GM21423 (cell line): ENCODE data around the gene SPATA12.

Experiments
- ATAC-seq: cut with Tn5 transposase; IDR thresholded peaks from one replicate; pipeline ENCODE4 v1.9.1; 2021; ENCODE audit warnings: mild to moderate bottlenecking, moderate library complexity; ENCODE audit not compliant: unreplicated experiment

Gene SPATA12, protein sequence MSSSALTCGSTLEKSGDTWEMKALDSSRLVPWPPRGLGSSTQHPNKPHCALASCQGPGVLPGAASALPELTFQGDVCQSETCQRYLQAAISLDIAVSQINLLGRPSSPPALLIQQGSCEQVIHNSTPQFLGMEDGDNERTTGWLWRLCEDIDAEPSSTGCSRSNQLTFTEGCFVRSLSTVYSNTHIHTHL

DNA sequence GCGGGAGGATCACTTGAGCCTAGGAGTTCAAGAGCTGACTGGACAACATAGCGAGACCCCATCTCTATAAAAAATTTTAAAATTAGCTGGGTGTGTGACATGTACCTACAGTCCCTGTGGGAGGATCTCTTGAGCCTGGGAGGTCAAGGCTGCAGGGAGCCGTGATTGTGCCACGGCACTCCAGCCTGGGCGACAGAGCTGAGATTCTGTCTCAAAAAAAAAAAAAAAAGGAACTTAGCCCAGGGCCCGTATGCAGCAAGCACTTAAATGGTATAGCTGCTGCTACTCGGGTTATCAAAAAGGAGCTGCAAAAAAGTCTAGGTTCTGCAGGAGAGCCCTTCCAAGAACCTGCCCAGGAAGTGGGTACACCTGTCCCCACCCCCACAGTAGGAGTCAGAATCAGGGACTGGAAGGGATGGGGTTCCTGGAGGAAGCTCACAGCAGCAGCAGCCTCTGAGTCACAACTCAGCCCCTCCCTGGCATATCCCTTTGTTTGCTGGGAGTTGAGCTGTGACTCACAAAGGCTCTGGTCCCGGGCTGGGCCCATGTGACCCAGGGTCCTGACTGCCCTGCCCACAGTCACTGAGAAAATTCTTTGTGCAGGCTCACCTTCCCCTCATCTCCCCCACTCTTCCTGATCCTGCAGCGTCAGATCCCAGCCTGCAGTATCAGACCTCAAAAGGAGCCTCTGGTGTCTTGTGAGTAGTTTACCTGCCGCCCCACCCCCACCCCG lies at the start of gene SPATA12:
TSS of gene SPATA12 (plus strand) at position 576 of the 733 bp plus-strand sequence. CDS start 13,031 bp downstream, outside the sequence.
- no peak for ATAC-seq

DNA sequence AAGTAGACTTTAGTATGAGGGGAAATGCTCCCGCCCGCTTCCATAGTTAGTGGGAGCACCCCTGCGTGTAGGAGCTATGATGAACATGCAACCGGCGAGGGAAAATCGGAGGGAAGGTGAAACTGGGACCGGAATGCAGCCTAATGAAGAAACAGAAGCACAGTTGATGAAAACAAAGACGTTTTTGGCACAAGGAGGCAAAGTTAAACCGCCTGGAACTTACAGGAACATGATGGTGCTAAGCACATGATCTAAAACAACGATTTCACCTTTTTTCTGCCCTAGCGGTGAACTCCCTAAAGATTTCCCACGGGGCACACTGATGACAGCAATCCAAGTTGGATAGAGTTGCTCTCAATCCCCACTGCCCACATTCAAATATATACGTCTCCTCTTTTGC lies 49.4 kb upstream of the SPATA12 start:
- ATAC-seq = no peak

DNA sequence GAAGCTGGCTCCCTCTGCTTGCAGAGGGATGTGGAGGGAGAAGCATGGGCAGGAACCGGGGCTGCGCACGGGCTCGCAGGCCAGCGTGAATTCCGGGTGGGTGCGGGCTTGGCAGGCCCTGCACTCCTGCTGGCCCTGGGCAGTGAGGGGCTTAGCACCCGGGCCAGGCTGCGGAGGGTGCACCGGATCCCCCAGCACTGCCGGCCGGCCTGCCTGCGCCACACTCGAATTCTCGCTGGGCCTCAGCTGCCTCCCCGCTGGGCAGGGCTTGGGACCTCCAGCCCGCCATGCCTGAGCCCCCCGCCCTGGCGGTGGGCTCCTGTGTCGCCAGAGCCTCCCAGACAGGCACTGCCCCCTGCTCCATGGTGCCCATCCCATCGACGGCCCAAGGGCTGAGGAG lies 47.6 kb upstream of the SPATA12 start:
- no peak for ATAC-seq

DNA sequence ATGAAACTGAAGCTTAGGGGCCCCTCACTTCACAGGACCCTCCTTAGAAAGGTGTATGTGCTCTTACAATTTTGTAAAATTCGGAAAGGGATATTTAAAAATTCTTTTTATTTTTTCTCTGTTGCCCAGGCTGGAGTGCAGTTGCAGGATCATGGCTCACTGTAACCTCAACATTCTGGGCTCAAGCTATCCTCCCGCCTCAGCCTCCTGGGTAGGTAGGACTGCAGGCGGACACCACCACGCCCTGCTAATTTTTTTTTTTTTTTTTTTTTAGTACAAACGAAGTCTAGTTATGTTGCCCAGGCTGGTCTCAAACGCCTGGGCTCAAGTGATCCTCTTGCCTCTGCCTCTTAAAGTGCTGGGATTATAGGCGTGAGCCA lies 45.1 kb upstream of the SPATA12 start:
- ATAC-seq = no peak

DNA sequence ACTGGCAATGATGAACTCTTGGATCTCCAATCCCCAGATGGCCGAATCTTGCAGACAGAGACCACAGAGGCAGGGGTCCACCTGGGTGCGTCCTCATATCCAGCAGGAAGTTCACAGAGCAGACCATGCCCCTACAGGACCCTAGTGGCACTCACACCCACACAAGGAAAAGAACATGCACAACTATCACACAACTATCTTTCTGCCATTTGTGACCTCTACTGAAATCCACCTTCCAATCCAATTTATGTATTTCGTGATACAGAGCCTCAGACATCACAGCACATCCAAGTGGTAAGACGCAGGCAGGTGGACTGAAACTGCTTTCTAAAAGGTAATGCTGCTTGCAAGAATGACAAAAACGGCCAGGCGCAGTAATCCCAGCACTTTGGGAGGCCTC lies 44.6 kb upstream of the SPATA12 start:
- ATAC-seq = no peak

DNA sequence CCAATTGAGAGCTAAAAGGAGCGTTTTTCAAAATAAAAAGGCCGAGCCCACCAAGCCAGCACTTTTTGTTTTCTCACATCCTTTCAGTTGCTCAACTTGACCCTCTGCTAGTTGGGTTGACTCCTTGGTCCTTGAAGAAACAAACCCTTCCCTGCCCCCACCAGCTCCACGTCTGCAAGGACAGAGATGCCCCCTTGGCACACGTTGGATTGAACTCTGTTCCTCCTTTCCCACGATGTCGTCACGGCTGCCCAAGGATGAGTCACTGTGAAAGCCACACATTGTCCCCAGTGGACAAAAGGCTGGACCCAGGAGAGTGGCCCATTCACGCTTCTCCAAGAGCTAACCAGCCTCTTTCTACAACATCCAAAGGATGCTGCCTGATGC lies 43.0 kb upstream of the SPATA12 start:
- no peak for ATAC-seq

DNA sequence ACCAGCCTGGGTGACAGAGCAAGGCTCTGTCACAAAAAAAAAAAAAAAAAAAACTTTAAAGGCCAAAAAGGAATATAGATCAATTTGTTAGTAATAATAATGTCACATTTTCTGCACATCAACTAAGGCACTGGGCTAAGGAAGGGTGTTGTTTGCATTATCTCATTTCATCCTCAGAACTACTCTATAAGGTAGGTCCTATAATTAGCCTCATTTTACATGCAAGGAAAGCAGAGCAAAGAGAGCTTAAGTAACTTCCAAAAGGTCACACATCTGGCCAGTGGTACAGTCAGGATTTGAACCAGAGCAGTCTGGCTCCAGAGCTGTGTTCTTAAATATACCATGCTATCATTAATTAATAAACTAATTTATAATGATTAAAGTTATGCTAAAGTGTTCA lies 42.2 kb upstream of the SPATA12 start:
- ATAC-seq = no peak

DNA sequence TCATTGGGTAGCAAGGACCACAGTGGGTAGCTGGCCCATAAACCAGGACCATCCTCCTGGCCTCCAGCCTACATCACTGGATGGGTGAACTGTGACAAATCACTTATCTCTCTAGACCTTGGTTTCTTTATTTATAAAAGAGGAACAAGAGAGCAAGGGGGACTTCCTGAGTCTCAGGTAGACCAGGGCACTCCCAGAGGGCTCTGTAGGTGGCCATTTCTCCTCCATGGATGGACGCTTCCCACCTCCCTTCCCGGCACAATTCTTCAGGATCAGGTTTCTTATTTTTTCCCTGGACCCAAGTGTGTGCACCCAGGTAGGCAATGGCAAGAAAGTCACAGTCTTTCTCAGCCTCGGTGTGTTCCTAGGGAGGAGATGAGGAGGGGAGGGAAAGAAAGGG lies 41.4 kb upstream of the SPATA12 start:
- ATAC-seq = no peak

DNA sequence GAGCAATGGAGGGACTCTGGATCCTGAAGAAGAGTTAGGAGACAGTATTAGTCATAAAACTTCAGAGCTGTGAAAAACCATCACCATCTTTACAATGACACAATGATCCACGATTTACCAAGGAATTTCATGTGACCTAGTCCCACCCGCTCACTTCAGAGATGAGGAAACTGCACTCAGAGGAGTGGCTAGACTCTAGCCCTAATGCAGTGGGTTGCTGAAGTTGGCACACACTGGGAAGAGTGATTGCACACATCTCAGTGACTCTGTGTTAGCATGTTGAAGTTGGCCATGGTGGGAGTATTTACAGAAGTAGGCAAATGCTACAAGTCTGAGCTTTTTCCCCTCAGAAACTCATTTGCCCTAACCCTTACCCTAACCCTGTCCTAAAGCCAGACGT lies 35.2 kb upstream of the SPATA12 start:
- ATAC-seq = no peak

DNA sequence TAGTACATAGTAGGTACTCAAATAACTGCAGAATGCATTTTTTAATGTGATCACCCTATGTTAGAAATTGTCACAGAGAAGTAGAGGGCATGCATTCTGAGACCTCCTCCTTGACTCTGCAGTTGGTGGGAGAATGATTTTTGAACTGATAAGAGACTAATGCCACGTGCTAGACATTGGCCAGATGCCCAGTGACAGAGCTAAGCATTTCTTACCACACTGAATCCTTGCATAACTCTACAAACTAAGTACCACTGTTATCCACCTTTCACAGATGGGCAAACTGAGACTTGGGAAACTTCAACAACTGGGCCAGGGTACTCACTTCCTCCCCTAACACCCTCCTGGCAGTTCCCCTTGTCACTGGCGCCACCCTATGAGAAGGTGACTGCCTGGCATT lies 33.5 kb upstream of the SPATA12 start:
- no peak for ATAC-seq

DNA sequence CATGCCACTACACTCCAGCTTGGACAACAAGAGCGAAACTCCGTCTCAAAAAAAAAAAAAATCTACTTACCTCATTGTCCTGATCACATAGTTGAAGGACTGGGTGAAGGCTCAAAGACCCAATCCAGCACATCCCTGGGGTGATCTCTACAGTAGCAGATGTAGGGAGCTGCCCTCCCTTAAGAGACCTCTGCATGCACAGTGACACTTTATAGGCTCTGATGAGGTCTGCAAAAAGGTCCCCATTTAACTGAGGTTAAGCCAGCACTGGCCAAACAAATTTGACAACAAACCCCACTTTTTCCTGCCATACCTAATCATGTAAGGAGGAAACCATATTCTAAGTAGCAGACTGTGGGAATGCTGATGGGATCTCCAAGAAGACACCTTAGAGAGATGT lies 31.1 kb upstream of the SPATA12 start:
- no peak for ATAC-seq

DNA sequence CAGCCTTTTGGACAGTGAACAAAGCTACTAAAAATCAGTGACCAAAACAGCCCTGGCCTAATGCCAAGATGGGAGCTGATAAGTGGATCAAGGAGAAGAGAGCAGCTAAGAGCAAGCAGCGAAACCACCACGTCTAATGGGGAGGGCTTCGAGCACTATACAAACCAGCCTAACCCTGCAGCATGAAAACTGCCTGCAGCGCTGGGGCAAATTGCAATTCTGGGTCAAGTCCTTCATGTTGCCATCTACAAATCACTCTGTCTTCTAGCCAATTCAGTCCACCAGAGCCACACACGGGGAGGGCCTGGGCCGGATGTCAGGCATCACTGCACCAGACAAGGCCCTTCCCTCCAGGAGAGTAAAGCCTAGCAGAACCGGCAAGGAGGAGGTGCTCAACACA lies 30.5 kb upstream of the SPATA12 start:
- no peak for ATAC-seq

DNA sequence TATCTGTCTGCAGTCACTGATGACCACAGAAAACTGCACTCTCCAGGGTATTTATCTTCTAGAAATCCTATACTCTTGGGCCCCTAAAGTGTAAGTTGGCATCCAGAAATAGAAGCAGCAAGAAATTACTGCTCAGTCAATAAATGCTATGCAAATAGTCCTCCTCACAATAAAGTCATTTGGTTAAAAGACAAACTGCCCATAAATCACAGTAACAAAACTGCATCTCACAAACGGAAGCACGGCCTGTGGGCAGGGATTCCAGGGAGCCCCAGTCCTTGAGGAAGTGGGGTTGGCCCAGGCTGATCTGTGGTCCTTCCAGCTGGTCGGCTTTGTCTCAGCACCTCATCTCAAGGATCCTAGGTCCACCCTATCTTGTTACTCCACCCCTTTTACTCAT lies 29.7 kb upstream of the SPATA12 start:
- ATAC-seq = no peak

DNA sequence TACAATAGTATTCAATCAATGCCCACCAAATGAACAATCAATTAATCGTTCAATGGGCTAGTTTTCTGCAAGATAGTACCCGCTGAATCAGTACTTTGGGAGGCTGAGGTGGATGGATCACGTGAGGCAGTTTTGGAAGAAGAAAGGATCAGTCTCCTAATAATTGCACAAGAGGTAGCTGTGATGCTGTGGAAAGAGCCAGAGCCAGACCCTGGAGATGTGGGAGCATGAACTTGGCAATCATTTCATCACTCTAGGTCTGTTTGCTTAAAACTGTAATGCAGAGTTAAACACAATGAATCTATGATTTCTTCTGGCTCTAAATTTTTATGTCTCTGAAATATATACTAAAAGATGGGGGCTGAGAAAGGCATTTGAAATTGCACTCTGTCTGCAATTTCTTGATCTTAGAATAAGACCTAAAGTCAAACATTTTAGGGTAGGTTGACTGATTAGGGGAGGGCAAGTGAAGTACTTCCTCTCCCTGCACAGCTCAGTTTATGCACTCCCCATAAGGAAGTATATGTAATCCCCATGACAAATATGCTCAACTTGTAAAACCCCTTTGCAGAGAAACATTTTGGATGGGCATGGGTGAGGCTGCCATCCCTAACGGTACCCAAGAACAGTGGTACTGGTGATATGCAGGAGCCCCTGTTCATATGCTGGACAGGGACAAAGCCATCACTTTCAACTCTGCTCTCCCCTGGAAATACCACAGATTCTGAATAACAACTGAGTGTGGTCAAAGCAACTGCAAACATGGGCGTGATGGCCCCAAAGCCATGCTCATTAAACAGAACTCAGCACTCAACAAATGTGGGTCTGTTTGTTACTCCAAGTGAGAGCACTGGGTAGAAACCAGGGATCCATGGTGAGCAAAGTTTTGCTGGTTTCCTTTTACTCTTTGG lies 28.6 kb upstream of the SPATA12 start:
- no peak for ATAC-seq

DNA sequence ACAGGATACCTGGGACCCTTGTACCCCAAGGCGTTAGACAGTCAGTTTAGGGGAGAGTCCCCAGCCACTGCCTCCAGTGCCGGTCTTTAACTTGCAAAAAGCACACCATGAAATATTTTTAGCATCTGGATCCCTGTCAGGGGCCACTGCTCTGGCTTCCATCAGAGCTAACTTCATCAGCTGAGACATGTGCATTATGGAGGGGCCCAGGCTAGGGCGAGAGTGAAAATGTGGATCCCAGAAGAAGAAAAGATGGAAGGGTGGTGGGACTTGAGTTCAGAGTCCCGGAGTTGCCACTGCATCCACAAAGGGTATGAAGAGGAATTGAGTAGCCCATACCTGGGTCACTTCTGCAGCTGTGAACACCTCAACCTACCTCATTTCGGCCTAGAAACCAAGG lies 23.5 kb upstream of the SPATA12 start:
- no peak for ATAC-seq

DNA sequence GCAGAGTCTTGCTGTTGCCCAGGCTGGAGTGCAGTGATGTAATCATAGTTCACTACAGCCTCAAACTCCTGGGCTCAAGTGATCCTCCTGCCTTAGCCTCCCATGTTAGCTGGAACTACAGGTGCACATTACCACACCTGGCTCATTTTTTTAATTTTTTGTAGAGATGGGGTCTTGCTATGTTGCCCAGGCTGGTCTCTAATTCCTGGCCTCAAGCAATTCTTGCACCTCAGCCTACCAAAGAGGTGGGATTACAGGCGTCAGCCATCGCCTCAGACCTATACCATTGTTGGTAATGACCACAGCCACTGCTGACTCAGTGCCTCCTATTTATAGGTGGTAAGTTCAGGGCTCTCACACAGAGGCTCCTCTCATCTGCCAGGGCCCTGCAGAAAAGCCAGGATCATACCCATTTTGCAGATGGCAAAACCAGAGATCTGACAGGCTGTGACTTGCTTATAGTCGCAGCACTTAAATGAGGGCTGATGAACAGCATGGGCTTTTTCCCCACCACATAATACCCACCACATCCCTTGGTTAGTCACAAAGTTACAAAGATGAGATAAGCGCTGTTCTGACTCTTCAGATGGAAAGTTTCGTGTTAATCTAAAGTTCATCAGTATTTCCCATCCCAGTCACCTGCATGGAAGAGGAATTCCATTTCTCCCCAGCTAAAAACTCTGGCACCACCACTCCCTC lies 21.8 kb upstream of the SPATA12 start:
- ATAC-seq = no peak

DNA sequence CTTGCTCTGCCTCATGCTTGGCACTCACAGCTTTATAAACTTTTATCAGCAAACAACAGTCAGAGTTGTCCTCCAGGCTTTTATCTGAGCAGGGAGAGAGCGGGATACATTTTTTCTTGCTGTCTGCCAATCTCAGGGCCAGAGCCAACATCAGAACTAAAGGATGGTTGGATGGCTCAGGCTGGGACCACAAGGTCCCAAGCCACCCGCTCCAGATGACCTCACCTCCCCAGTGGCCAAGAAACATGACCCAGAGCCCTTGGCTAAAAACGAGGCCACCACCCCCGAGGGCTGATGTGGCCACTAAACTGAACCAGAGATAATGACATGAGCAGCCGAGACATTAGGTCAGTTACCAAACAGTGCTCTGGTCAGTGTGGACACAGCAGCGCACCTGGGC lies 18.8 kb upstream of the SPATA12 start:
- no peak for ATAC-seq

DNA sequence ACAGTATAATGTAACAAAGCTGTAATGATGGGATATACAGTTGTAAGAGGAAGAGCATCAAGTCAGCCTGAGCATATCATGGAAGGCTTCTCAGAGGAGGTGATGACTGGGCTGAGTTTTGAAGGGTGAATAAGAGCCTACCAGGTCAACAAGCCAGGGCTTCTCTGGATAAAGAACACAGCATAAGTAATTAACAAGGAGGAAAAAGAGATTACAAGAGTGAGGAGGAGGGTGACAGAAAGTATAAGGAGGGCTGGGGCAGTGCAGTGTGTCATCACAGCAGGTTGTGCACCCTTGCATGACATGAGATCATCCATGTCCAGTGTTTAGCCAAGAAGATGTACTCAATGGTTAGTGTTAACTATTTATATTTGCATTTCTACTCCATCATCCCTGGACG lies 16.9 kb upstream of the SPATA12 start:
- ATAC-seq = no peak

DNA sequence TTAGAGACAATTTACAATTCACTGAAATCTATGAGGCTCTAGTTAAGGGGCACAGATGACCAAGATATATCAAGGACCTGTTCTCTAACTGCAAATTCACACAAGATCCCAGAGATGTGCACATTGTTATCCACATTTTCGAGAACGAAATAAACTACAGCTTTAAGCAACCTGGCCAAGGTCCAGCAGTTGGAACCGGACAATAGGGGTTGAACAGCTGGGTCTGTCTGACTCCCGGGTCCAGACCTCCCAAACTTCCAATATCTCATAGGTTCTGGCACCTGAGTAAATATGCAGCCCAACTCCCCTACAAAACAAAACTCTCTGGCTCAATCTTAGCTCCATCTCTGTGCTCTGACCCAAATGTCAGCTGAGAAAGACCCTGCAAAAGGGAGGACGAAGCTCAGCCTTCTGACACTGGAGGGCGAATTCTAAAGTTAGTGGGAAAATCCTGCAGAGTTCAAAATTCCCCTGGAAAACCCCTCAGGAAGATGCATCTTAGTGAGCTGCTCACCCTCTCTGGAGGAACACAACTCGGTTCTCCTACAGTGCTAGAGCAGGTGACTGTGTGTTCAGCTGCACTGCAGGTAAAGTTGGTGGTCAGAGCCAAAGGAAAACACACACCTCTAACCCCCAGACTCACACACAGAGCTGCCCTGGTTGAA lies 14.2 kb upstream of the SPATA12 start:
- ATAC-seq = no peak

DNA sequence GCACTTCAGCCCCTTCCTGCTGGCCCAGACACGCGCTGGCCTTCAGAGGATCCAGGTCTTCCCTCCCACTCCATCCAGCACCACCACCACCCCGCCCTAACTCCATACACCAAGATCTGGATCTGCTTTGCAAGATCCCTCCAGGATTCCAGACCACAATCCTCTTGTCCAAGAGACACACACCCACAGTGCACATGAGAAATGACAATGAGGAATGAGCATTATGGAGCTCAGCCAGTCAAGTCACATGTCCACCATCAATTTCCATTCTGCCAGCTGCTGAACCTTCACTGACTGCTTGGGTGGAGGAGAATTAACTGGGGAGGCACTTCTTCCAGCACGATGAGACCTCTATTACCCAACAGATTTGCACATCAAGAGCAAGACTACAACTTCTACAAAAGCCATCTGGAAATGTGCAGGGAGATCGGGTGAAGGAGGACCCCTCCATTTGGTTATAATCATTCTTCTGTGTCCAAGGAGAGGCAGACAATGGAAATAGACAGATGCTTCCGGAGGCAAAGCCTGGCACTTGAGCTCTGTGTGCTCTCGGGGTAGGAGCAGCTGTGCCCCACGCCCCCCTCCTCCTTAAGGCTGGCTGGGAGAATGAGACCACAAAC lies 12.3 kb upstream of the SPATA12 start:
- ATAC-seq = no peak
